ENCODE measurements around the gene EFCAB8. TPM values are rescaled to one million over a fixed set of nuclear protein-coding genes. Genes with fewer than 3 reads are reported as not detected.
"Not testable (repeated sequence)": the region's sequence is repeated elsewhere in the genome, so short reads cannot be mapped to it uniquely, and the experiment has no call there.

EFCAB8 gene
- total RNA-seq, 1 experiment from 2014 or later = not detected

- no peak for TF ChIP-seq CTCF (IDR thresholded peaks at IDR 0.05; ENCODE audit: unreplicated experiment)
- no peaks in the 10 kb centered on the region for H3K27me3 Mint-ChIP-seq (ENCODE audit: insufficient read depth, unreplicated experiment)
- BruUV-seq (replicated peaks) = no TSS peak
- peaks cover 43% of the 10 kb centered on the region for H3K36me3 Mint-ChIP-seq (ENCODE audit: insufficient read depth, unreplicated experiment)
- POLR2A ChIA-PET = interaction anchor here (0.5 to 0.7 kb wide), 2 partner anchors 32 to 49 kb away, joined by 3 read pairs; no protein-coding TSS in a partner anchor
- no peak overlapping the region for H3K4me3 Mint-ChIP-seq (ENCODE audit: unreplicated experiment)
- no peak overlapping the region for H3K27ac Mint-ChIP-seq (ENCODE audit: low read depth, unreplicated experiment)
- no peaks in the 10 kb centered on the region for H3K4me1 Mint-ChIP-seq (ENCODE audit: insufficient read depth, unreplicated experiment)
- CTCF ChIA-PET = no interaction called here
- H3K9me3 Mint-ChIP-seq (ENCODE audit: unreplicated experiment) = no peaks in the 10 kb centered on the region
- intact Hi-C loops (cut with micrococcal nuclease) = no loop called here
- DNase-seq (ENCODE audit: unreplicated experiment) = no peak
Observed at GRCh38 chr20:32855387-32855786, 3.3 kb upstream of the EFCAB8 start.

GRCh38 chr20:32858189-32858588 is 534 bp upstream of the EFCAB8 start:
- BruUV-seq (replicated peaks) = no TSS peak
- ChIA-PET CTCF (interaction anchor here (0.7 to 1.1 kb wide), 2 partner anchors 44 to 69 kb away, joined by 3 to 4 read pairs; no protein-coding TSS in a partner anchor), POLR2A (no interaction called here)
- no peak for DNase-seq (ENCODE audit: unreplicated experiment)
- H3K27ac Mint-ChIP-seq (ENCODE audit: low read depth, unreplicated experiment) = no peak overlapping the region
- no peaks in the 10 kb centered on the region for H3K9me3 Mint-ChIP-seq (ENCODE audit: unreplicated experiment)
- H3K4me1 Mint-ChIP-seq (ENCODE audit: insufficient read depth, unreplicated experiment) = no peaks in the 10 kb centered on the region
- peaks cover 18% of the 10 kb centered on the region for H3K36me3 Mint-ChIP-seq (ENCODE audit: insufficient read depth, unreplicated experiment)
- no peak overlapping the region for H3K4me3 Mint-ChIP-seq (ENCODE audit: unreplicated experiment)
- H3K27me3 Mint-ChIP-seq (ENCODE audit: insufficient read depth, unreplicated experiment) = no peaks in the 10 kb centered on the region
- intact Hi-C loops (cut with micrococcal nuclease) = no loop called here
- no peak for TF ChIP-seq CTCF (IDR thresholded peaks at IDR 0.05; ENCODE audit: unreplicated experiment)

GRCh38 chr20:32861446-32861845 is 2.7 kb downstream of the EFCAB8 start:
- no peaks in the 10 kb centered on the region for H3K27me3 Mint-ChIP-seq (ENCODE audit: insufficient read depth, unreplicated experiment)
- no TSS peak for BruUV-seq (replicated peaks)

GRCh38 chr20:32869562-32869961 is 10.8 kb downstream of the EFCAB8 start:
- ChIA-PET POLR2A (interaction anchor here (0.6 to 0.7 kb wide), 2 partner anchors 193 to 767 kb away, joined by 3 read pairs; no protein-coding TSS in a partner anchor), CTCF (no interaction called here)
- no peak overlapping the region for H3K4me3 Mint-ChIP-seq (ENCODE audit: unreplicated experiment)
- no peak for DNase-seq (ENCODE audit: unreplicated experiment)
- no peak for TF ChIP-seq CTCF (IDR thresholded peaks at IDR 0.05; ENCODE audit: unreplicated experiment)
- intact Hi-C loops (cut with micrococcal nuclease) = no loop called here
- BruUV-seq (replicated peaks) = no TSS peak
- H3K4me1 Mint-ChIP-seq (ENCODE audit: insufficient read depth, unreplicated experiment) = no peaks in the 10 kb centered on the region
- H3K27me3 Mint-ChIP-seq (ENCODE audit: insufficient read depth, unreplicated experiment) = no peaks in the 10 kb centered on the region
- no peak overlapping the region for H3K27ac Mint-ChIP-seq (ENCODE audit: low read depth, unreplicated experiment)
- H3K9me3 Mint-ChIP-seq (ENCODE audit: unreplicated experiment) = no peaks in the 10 kb centered on the region
- H3K36me3 Mint-ChIP-seq (ENCODE audit: insufficient read depth, unreplicated experiment) = no peaks in the 10 kb centered on the region

More at GRCh38 chr20:32861446-32861845, 2.7 kb downstream of the EFCAB8 start:
- Mint-ChIP-seq H3K36me3 (ENCODE audit: insufficient read depth, unreplicated experiment) (peaks cover 14% of the 10 kb centered on the region), H3K4me1 (ENCODE audit: insufficient read depth, unreplicated experiment) (no peaks in the 10 kb centered on the region), H3K4me3 (ENCODE audit: unreplicated experiment) (no peak overlapping the region), H3K27ac (ENCODE audit: low read depth, unreplicated experiment) (no peak overlapping the region), H3K9me3 (ENCODE audit: unreplicated experiment) (no peaks in the 10 kb centered on the region)
- no peak for DNase-seq (ENCODE audit: unreplicated experiment)
- intact Hi-C loops (cut with micrococcal nuclease) = no loop called here
- ChIA-PET POLR2A (no interaction called here), CTCF (interaction anchor here (0.6 to 0.7 kb wide), 2 partner anchors 12 to 82 kb away, joined by 3 read pairs; no protein-coding TSS in a partner anchor)
- TF ChIP-seq CTCF (IDR thresholded peaks at IDR 0.05; ENCODE audit: unreplicated experiment) = no peak

- H3K4me3 Mint-ChIP-seq (ENCODE audit: unreplicated experiment); H3K9me3 Mint-ChIP-seq (ENCODE audit: unreplicated experiment); H3K4me1 Mint-ChIP-seq (ENCODE audit: insufficient read depth, unreplicated experiment); H3K36me3 Mint-ChIP-seq (ENCODE audit: insufficient read depth, unreplicated experiment); DNase-seq (ENCODE audit: unreplicated experiment); BruUV-seq (replicated peaks); H3K27ac Mint-ChIP-seq (ENCODE audit: low read depth, unreplicated experiment); H3K27me3 Mint-ChIP-seq (ENCODE audit: insufficient read depth, unreplicated experiment); intact Hi-C loops (cut with micrococcal nuclease); CTCF ChIA-PET; POLR2A ChIA-PET: not testable (repeated sequence)
Observed at GRCh38 chr20:32870526-32870925, 11.8 kb downstream of the EFCAB8 start.
